Ishikawa (cell line): ENCODE data around the gene TMPRSS11E.

Source experiments
- CEBPB ChIP-seq: IDR thresholded peaks from 2 replicates; pipeline ENCODE4 v1.6.1; 2012
- CREB1 ChIP-seq: IDR thresholded peaks from 2 replicates; pipeline ENCODE4 v1.6.1; 2012; ENCODE audit warnings: low read depth
- EGR1 ChIP-seq: IDR thresholded peaks from 2 replicates; pipeline ENCODE4 v1.6.1; 2012
- EP300 ChIP-seq: IDR thresholded peaks from 2 replicates; pipeline ENCODE4 v1.6.1; 2012; ENCODE audit warnings: borderline replicate concordance
- FOXM1 ChIP-seq: IDR thresholded peaks from 2 replicates; pipeline ENCODE4 v1.6.1; 2012; ENCODE audit warnings: low read depth, borderline replicate concordance
- MAX ChIP-seq: IDR thresholded peaks from 2 replicates; pipeline ENCODE4 v1.6.1; 2012
- NFIC ChIP-seq: IDR thresholded peaks from 2 replicates; pipeline ENCODE4 v1.6.1; 2012
- RAD21 ChIP-seq: IDR thresholded peaks from 2 replicates; pipeline ENCODE4 v1.6.1; 2012; ENCODE audit warnings: low read depth
- REST ChIP-seq: IDR thresholded peaks from 2 replicates; pipeline ENCODE4 v1.6.1; 2012; ENCODE audit warnings: low read depth, mild to moderate bottlenecking
- TAF1 ChIP-seq: IDR thresholded peaks from 2 replicates; pipeline ENCODE4 v1.6.1; 2012; ENCODE audit warnings: low read depth, mild to moderate bottlenecking
- TCF12 ChIP-seq: IDR thresholded peaks from 2 replicates; pipeline ENCODE4 v1.6.1; 2012; ENCODE audit warnings: low read depth
- TEAD4 ChIP-seq: IDR thresholded peaks from 2 replicates; pipeline ENCODE4 v1.6.1; 2012
- USF1 ChIP-seq: IDR thresholded peaks from 2 replicates; pipeline ENCODE4 v1.6.1; 2012
- YY1 ChIP-seq: IDR thresholded peaks from 2 replicates; pipeline ENCODE4 v1.6.1; 2012; ENCODE audit warnings: low read depth
- ZBTB7A ChIP-seq: IDR thresholded peaks from 2 replicates; pipeline ENCODE4 v1.6.1; 2012; ENCODE audit warnings: low read depth

The TMPRSS11E gene

GRCh38 chr4:68476191-68476590 is 28.9 kb downstream of the TMPRSS11E start:
- TF ChIP-seq TAF1: no peak
- no peak for TF ChIP-seq FOXM1
- no peak for TF ChIP-seq YY1
- TF ChIP-seq ZBTB7A: no peak
- no peak for TF ChIP-seq TEAD4
- no peak for TF ChIP-seq MAX
- no peak for TF ChIP-seq RAD21
- TF ChIP-seq TCF12: no peak

GRCh38 chr4:68489338-68489737 is 42.1 kb downstream of the TMPRSS11E start:
- TF ChIP-seq USF1 (no peak), MAX (no peak), TEAD4 (no peak), REST (no peak), TCF12 (no peak), EGR1 (no peak), CEBPB (no peak), TAF1 (no peak), YY1 (no peak), ZBTB7A (no peak), EP300 (no peak), NFIC (no peak), RAD21 (no peak), FOXM1 (no peak), CREB1 (no peak)

- TF ChIP-seq YY1: no peak
- TF ChIP-seq CREB1: no peak
- no peak for TF ChIP-seq MAX
- peak; percentile 34; the same call in 1 of the 2 replicates for TF ChIP-seq NFIC
- no peak for TF ChIP-seq EP300
Observed at GRCh38 chr4:68490826-68491457, 43.7 kb downstream of the TMPRSS11E start.

GRCh38 chr4:68494688-68495087 is 47.4 kb downstream of the TMPRSS11E start:
- TF ChIP-seq CEBPB (no peak), USF1 (no peak), RAD21 (no peak), EP300 (no peak), EGR1 (no peak), MAX (no peak), FOXM1 (no peak), YY1 (no peak), ZBTB7A (no peak), NFIC (no peak), TEAD4 (no peak)

- TF ChIP-seq MAX (no peak), RAD21 (peak; percentile 95)
Observed at GRCh38 chr4:68498413-68499007, 51.2 kb downstream of the TMPRSS11E start.

GRCh38 chr4:68499021-68499420 is 51.8 kb downstream of the TMPRSS11E start:
- TF ChIP-seq MAX (no peak), TCF12 (no peak), ZBTB7A (no peak), FOXM1 (no peak), EP300 (no peak), USF1 (no peak), EGR1 (no peak), TAF1 (no peak), CEBPB (no peak), YY1 (no peak), RAD21 (no peak), TEAD4 (no peak), NFIC (no peak), CREB1 (no peak), REST (no peak)
